WTC11 (cell line): ENCODE results near the gene TMEM205.

Experiments
- CTCF ChIP-seq: fragments of 200-600 bp; IDR thresholded peaks from 2 replicates; pipeline ENCODE4 v1.8.0; 2022; ENCODE audit warnings: antibody characterized with exemption
- FOXJ3 ChIP-seq: sonication (generic); formaldehyde crosslinking; IDR thresholded peaks from 2 replicates; pipeline ENCODE4 v1.9.0; 2021; ENCODE audit warnings: missing genetic modification reagents, mild to moderate bottlenecking, borderline replicate concordance
- NR3C1 ChIP-seq: sonication (generic); formaldehyde crosslinking; conservative IDR thresholded peaks from 2 replicates; pipeline ENCODE4 v1.8.1; 2023; ENCODE audit warnings: low read depth, mild to moderate bottlenecking, missing genetic modification reagents
- USF2 ChIP-seq: sonication (generic); formaldehyde crosslinking; IDR thresholded peaks from 2 replicates; pipeline ENCODE4 v1.8.1; 2023; ENCODE audit warnings: mild to moderate bottlenecking, missing genetic modification reagents, moderate library complexity

GRCh38 chr19:11364935-11365334 lies 18.9 kb upstream of the TMEM205 start:
- TF ChIP-seq CTCF = no peak
- no peak for TF ChIP-seq FOXJ3 (CRISPR knock-in tag)
- TF ChIP-seq NR3C1 (CRISPR knock-in tag) = no peak
- no peak for TF ChIP-seq USF2 (CRISPR knock-in tag)
